Transverse colon (tissue), 4 donors: ENCODE results near the gene ELF3. TPM values are rescaled to one million over a fixed set of nuclear protein-coding genes. Genes with fewer than 3 reads are reported as not detected.

Experiments
- DNase-seq: peaks from one replicate; pipeline ENCODE4 v3.0.0-alpha.2; 2019
- H3K27ac ChIP-seq, 4 donors: fragments of 200-600 bp; sonication (generic); 2 replicates each; pipeline ENCODE4 v1.5.1; 2016 to 2018; ENCODE audit warnings: inconsistent platforms in 4 of 4
- H3K27me3 ChIP-seq: fragments of 200-600 bp; sonication (generic); 2 replicates; pipeline ENCODE4 v1.5.1; 2017; ENCODE audit warnings: inconsistent platforms
- H3K36me3 ChIP-seq, 4 donors: fragments of 200-600 bp; sonication (generic); 2 replicates each; pipeline ENCODE4 v1.5.1; 2017 to 2019; ENCODE audit warnings: inconsistent platforms in 4 of 4
- H3K4me1 ChIP-seq, 4 donors: fragments of 200-600 bp; sonication (generic); 2 replicates each; pipeline ENCODE4 v1.5.1; 2017 to 2020; ENCODE audit warnings: inconsistent platforms in 4 of 4
- H3K4me3 ChIP-seq, 4 donors: fragments of 200-600 bp; sonication (generic); 1 replicate in 1 of 4; 2 replicates in 3 of 4; pipeline versions ENCODE4 v1.5.1 to v1.6.1; 2017 to 2019; ENCODE audit warnings: inconsistent platforms in 4 of 4
- H3K9me3 ChIP-seq, 2 donors: fragments of 200-600 bp; sonication (generic); 2 replicates each; pipeline ENCODE4 v1.5.1; 2017 to 2019; ENCODE audit warnings: inconsistent platforms in 2 of 2
- EP300 ChIP-seq: sonication (generic); formaldehyde crosslinking; IDR thresholded peaks from one replicate; pipeline ENCODE4 v1.6.1; 2017; ENCODE audit warnings: antibody characterized with exemption, low read depth
- POLR2A ChIP-seq: fragments of 450-650 bp; IDR thresholded peaks from one replicate; pipeline ENCODE4 v1.6.1; 2016; ENCODE audit warnings: antibody characterized with exemption, mild to moderate bottlenecking, moderate library complexity
- POLR2AphosphoS5 ChIP-seq, 3 donors: sonication (generic); formaldehyde crosslinking; IDR thresholded peaks; one replicate each; pipeline ENCODE4 v1.6.1; 2016; ENCODE audit warnings: antibody characterized with exemption in 3 of 3
- WGBS, 2 donors: methylation state at CpG; one replicate each; pipeline ENCODE4 v1.1.5; 2018; ENCODE audit warnings: low coverage in 1 of 2; 5-methylcytosine and 5-hydroxymethylcytosine counted together
- in situ Hi-C, 4 donors: fragments of 200-750 bp; cut with MboI; loops; one replicate each; pipeline versions ENCODE4 v1.15.0 to v1.15.1; 2017; ENCODE audit warnings: low sequenced_read_pairs in 3 of 4, low pct_ligation_motif_present in 1 of 4, low pct_unique_long_range_greater_than_20kb in 1 of 4
- intact Hi-C: fragments of 100-400 bp; cut with DNase I; formaldehyde crosslinking; loops from one replicate; pipeline ENCODE4 v1.15.1; 2023; ENCODE audit warnings: low total_unique reads
- total RNA-seq, 4 donors: library from RNA; depleted of rRNA; stranded (reverse); fragments of >200 nt; gene quantifications; one replicate each; pipeline ENCODE4 v1.1.0, GENCODE V29; 2016
- TF ChIP-seq, protein P1 (sequence below), 5 experiments: fragments of 200-600 bp in 3 of 5; fragments of 450-650 bp in 2 of 5; sonication (generic) in 3 of 5; IDR thresholded peaks; 1 replicate in 2 of 5; 2 replicates in 3 of 5; pipeline ENCODE4 v1.5.1; 2016 to 2017; ENCODE audit warnings: antibody characterized with exemption in 5 of 5, inconsistent platforms in 3 of 5, mild to moderate bottlenecking in 2 of 5, moderate library complexity in 1 of 5

Gene ELF3
- total RNA-seq, 4 donors from 2014 or later, result 581 to 1,486 (median 902) TPM

GRCh38 chr1:202014060-202014459 lies 3.7 kb downstream of the ELF3 start:
- Histone ChIP-seq H3K36me3 (peaks cover 0 to 24% (median 2%) of the 10 kb centered on the region in 4 donors), H3K27ac (peak overlapping the region; percentile 91 to 94 (median 92)), H3K4me1 (peaks cover 0 to 18% (median 10%) of the 10 kb centered on the region in 4 donors), H3K4me3 (peak overlapping the region; percentile 5 to 72 (median 54)), H3K9me3 (no peaks in the 10 kb centered on the region), H3K27me3 (no peaks in the 10 kb centered on the region)
- in situ Hi-C loops (loop anchor here in 3 of 4 donors (10.0 kb wide), 1 partner anchor 101 kb away; no protein-coding TSS in a partner anchor), intact Hi-C loops (no loop called here)
- 33 to 80% methylated on average over 2 to 6 of the region's 6 CpGs for WGBS, 2 donors
- peak; percentile 32 for DNase-seq
- TF ChIP-seq POLR2A (no peak), POLR2AphosphoS5 (IDR thresholded peaks at IDR 0.05) (peak; percentile 11 to 73 (median 66))

- intact Hi-C loops, result no loop called here
- Histone ChIP-seq H3K4me3 (peak overlapping the region; percentile 10 to 72 (median 54)), H3K4me1 (peaks cover 0 to 18% (median 12%) of the 10 kb centered on the region in 4 donors), H3K27me3 (no peaks in the 10 kb centered on the region), H3K36me3 (peaks cover 0 to 24% (median 2%) of the 10 kb centered on the region in 4 donors), H3K27ac (peak overlapping the region; percentile 91 to 94 (median 92)), H3K9me3 (no peaks in the 10 kb centered on the region)
- TF ChIP-seq POLR2A, result peak; percentile 23
- TF ChIP-seq POLR2AphosphoS5 (IDR thresholded peaks at IDR 0.05), result peak; percentile 40 to 88 (median 68)
- TF ChIP-seq, protein P1, sequence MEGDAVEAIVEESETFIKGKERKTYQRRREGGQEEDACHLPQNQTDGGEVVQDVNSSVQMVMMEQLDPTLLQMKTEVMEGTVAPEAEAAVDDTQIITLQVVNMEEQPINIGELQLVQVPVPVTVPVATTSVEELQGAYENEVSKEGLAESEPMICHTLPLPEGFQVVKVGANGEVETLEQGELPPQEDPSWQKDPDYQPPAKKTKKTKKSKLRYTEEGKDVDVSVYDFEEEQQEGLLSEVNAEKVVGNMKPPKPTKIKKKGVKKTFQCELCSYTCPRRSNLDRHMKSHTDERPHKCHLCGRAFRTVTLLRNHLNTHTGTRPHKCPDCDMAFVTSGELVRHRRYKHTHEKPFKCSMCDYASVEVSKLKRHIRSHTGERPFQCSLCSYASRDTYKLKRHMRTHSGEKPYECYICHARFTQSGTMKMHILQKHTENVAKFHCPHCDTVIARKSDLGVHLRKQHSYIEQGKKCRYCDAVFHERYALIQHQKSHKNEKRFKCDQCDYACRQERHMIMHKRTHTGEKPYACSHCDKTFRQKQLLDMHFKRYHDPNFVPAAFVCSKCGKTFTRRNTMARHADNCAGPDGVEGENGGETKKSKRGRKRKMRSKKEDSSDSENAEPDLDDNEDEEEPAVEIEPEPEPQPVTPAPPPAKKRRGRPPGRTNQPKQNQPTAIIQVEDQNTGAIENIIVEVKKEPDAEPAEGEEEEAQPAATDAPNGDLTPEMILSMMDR (IDR thresholded peaks at IDR 0.05), result no peak
- 67% methylated on average over 17 of the region's 17 CpGs; no CpG with 5 or more reads in 1 of the 2 donors for WGBS, 2 donors
- in situ Hi-C loops, result loop anchor here in 3 of 4 donors (10.0 kb wide), 1 partner anchor 100 kb away; no protein-coding TSS in a partner anchor
- DNase-seq, result peak; percentile 54
Measured at GRCh38 chr1:202014915-202015661, 4.7 kb downstream of the ELF3 start.

- TF ChIP-seq, protein P1 (IDR thresholded peaks at IDR 0.05), result no peak
- no peak for TF ChIP-seq EP300
- no peak for TF ChIP-seq POLR2A
- TF ChIP-seq POLR2AphosphoS5 (IDR thresholded peaks at IDR 0.05), result no peak
- WGBS, 2 donors, result 35% methylated on average over 3 of the region's 3 CpGs; no CpG with 5 or more reads in 1 of the 2 donors
- H3K9me3 ChIP-seq, result no peaks in the 10 kb centered on the region
- in situ Hi-C loops (loop anchor here in 3 of 4 donors (10.0 kb wide), 1 partner anchor 99 kb away; no protein-coding TSS in a partner anchor), intact Hi-C loops (no loop called here)
- H3K4me3 ChIP-seq, result peak overlapping the region; percentile 10 to 72 (median 54)
- peak overlapping the region; percentile 91 to 94 (median 92) for H3K27ac ChIP-seq
- peaks cover 0 to 24% (median 2%) of the 10 kb centered on the region in 4 donors for H3K36me3 ChIP-seq
- peak; percentile 45 for DNase-seq
- peaks cover 0 to 20% (median 12%) of the 10 kb centered on the region in 4 donors for H3K4me1 ChIP-seq
- no peaks in the 10 kb centered on the region for H3K27me3 ChIP-seq
Measured at GRCh38 chr1:202015662-202015937, 5.2 kb downstream of the ELF3 start.

GRCh38 chr1:202016022-202016810 lies 5.8 kb downstream of the ELF3 start:
- 50 to 63% methylated on average over 2 to 9 of the region's 9 CpGs for WGBS, 2 donors
- Histone ChIP-seq H3K27me3 (no peaks in the 10 kb centered on the region), H3K4me1 (peaks cover 0 to 23% (median 12%) of the 10 kb centered on the region in 4 donors), H3K4me3 (peak overlapping the region; percentile 9 to 72 (median 54)), H3K36me3 (peaks cover 0 to 24% (median 2%) of the 10 kb centered on the region in 4 donors), H3K9me3 (no peaks in the 10 kb centered on the region), H3K27ac (peak overlapping the region; percentile 91 to 94 (median 92))
- in situ Hi-C loops (loop anchor here in 3 of 4 donors (10.0 kb wide), 1 partner anchor 99 kb away; no protein-coding TSS in a partner anchor), intact Hi-C loops (no loop called here)
- peak; percentile 57 for DNase-seq
- peak; percentile 54 for TF ChIP-seq POLR2A
- TF ChIP-seq, protein P1 (IDR thresholded peaks at IDR 0.05), result no peak
- peak in 2 of 3 donors; percentile 80 to 88 for TF ChIP-seq POLR2AphosphoS5 (IDR thresholded peaks at IDR 0.05)
- TF ChIP-seq EP300, result no peak
